Measurements from ENCODE around the gene FUBP3.

DNA sequence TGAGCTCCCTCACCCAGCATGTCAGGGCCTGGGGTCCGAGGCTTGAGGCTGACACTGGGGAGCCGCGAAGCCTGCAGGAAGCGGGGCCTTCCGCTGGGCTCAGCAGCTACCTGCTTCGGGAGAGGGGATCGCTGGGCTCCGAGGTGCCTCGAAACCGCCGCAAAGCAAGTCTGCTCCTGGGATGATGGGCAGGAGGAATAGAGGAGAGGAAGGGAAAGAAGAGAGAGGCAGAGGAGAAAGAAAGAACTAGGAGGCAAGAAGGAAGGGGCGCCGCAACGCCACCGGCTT, 83.5 kb downstream of the FUBP3 start:
- TF ChIP-seq, protein P1, sequence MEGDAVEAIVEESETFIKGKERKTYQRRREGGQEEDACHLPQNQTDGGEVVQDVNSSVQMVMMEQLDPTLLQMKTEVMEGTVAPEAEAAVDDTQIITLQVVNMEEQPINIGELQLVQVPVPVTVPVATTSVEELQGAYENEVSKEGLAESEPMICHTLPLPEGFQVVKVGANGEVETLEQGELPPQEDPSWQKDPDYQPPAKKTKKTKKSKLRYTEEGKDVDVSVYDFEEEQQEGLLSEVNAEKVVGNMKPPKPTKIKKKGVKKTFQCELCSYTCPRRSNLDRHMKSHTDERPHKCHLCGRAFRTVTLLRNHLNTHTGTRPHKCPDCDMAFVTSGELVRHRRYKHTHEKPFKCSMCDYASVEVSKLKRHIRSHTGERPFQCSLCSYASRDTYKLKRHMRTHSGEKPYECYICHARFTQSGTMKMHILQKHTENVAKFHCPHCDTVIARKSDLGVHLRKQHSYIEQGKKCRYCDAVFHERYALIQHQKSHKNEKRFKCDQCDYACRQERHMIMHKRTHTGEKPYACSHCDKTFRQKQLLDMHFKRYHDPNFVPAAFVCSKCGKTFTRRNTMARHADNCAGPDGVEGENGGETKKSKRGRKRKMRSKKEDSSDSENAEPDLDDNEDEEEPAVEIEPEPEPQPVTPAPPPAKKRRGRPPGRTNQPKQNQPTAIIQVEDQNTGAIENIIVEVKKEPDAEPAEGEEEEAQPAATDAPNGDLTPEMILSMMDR (IDR thresholded peaks at IDR 0.05): no peak
- no peak for TF ChIP-seq POLR2AphosphoS5 (IDR thresholded peaks at IDR 0.05)
- no peak for TF ChIP-seq POLR2A (IDR thresholded peaks at IDR 0.05)
